Caco-2 (cell line): ENCODE measurements around the gene NFATC1. TPM values are rescaled to one million over a fixed set of nuclear protein-coding genes. Genes with fewer than 3 reads are reported as not detected.

Source experiments
- BruUV-seq: library from RNA; stranded (reverse); fragments of 400-500 nt; replicated peaks from 2 replicates; lab custom pipeline; 2021; lab: Mats Ljungman, UMichigan
- CTCF ChIA-PET: fragments of 300-600 bp; sonication (Branson Sonifier 250); formaldehyde crosslinking; loops from one replicate; lab custom pipeline; 2022; ENCODE audit warnings: antibody characterized with exemption; lab: Charles Lee
- POLR2A ChIA-PET: fragments of 300-600 bp; sonication (Branson Sonifier 250); formaldehyde crosslinking; loops from one replicate; lab custom pipeline; 2022; ENCODE audit warnings: antibody characterized with exemption; lab: Charles Lee
- DNase-seq, 2 experiments: peaks; one replicate each; pipeline versions ENCODE4 v3.0.0 to v3.0.0-alpha.2; 2020 to 2022
- H3K27me3 ChIP-seq: replicated peaks from 2 replicates; pipeline ENCODE4 v1.6.0; 2011; ENCODE audit warnings: low read length; ENCODE audit not compliant: control insufficient read depth, insufficient read depth
- H3K36me3 ChIP-seq: 2 replicates; pipeline ENCODE4 v1.5.1; 2011; ENCODE audit warnings: low read length; ENCODE audit not compliant: control insufficient read depth, insufficient read depth
- H3K4me1 ChIP-seq: fragments of 250-450 bp; sonication (Bioruptor Pico); 2 replicates; pipeline ENCODE4 v1.5.1; 2020; ENCODE audit warnings: mild to moderate bottlenecking
- H3K4me3 ChIP-seq: 2 replicates; pipeline ENCODE4 v1.5.1; 2011; ENCODE audit warnings: low read depth, mild to moderate bottlenecking, control low read depth, low read length
- H3K9me3 ChIP-seq: fragments of 250-450 bp; sonication (Bioruptor Pico); 2 replicates; pipeline ENCODE4 v1.5.1; 2020; ENCODE audit warnings: mild to moderate bottlenecking, moderate library complexity
- H3K27ac Mint-ChIP-seq: one replicate; pipeline ENCODE4 v1.8.0; 2022; ENCODE audit warnings: mixed read lengths; ENCODE audit not compliant: unreplicated experiment
- H3K27me3 Mint-ChIP-seq: one replicate; pipeline ENCODE4 v1.8.0; 2022; ENCODE audit warnings: mixed read lengths; ENCODE audit not compliant: insufficient read depth, unreplicated experiment
- H3K36me3 Mint-ChIP-seq: one replicate; pipeline ENCODE4 v1.8.0; 2022; ENCODE audit warnings: mild to moderate bottlenecking, mixed read lengths; ENCODE audit not compliant: insufficient read depth, unreplicated experiment
- H3K4me1 Mint-ChIP-seq: one replicate; pipeline ENCODE4 v1.8.0; 2022; ENCODE audit warnings: low read depth, mixed read lengths; ENCODE audit not compliant: unreplicated experiment
- H3K4me3 Mint-ChIP-seq: one replicate; pipeline ENCODE4 v1.8.0; 2022; ENCODE audit warnings: mild to moderate bottlenecking, moderate library complexity, mixed read lengths; ENCODE audit not compliant: unreplicated experiment
- H3K9me3 Mint-ChIP-seq: one replicate; pipeline ENCODE4 v1.8.0; 2022; ENCODE audit warnings: mixed read lengths; ENCODE audit not compliant: unreplicated experiment
- intact Hi-C: fragments of 100-400 bp; cut with micrococcal nuclease; formaldehyde crosslinking; loops from one replicate; pipeline ENCODE4 v1.10.0; 2022; ENCODE audit not compliant: unreplicated experiment
- total RNA-seq: library from RNA; stranded (reverse); gene quantifications from 2 replicates; pipeline ENCODE4 v1.2.3, GENCODE V29; 2022
- TF ChIP-seq, protein P1 (sequence below), 2 experiments: fragments of 200-600 bp in 1 of 2; IDR thresholded peaks; 1 replicate in 1 of 2; 2 replicates in 1 of 2; pipeline versions ENCODE4 v1.5.1 to v1.8.0; 2011 to 2022; ENCODE audit warnings: antibody characterized with exemption in 1 of 2, control low read depth in 1 of 2, inconsistent platforms in 1 of 2, low read depth in 1 of 2, low read length in 1 of 2, mild to moderate bottlenecking in 1 of 2, moderate library complexity in 1 of 2; ENCODE audit not compliant: insufficient read depth in 1 of 2, severe bottlenecking in 1 of 2, unreplicated experiment in 1 of 2

Gene NFATC1
- total RNA-seq, 1 experiment from 2014 or later: 0.66 TPM

DNA sequence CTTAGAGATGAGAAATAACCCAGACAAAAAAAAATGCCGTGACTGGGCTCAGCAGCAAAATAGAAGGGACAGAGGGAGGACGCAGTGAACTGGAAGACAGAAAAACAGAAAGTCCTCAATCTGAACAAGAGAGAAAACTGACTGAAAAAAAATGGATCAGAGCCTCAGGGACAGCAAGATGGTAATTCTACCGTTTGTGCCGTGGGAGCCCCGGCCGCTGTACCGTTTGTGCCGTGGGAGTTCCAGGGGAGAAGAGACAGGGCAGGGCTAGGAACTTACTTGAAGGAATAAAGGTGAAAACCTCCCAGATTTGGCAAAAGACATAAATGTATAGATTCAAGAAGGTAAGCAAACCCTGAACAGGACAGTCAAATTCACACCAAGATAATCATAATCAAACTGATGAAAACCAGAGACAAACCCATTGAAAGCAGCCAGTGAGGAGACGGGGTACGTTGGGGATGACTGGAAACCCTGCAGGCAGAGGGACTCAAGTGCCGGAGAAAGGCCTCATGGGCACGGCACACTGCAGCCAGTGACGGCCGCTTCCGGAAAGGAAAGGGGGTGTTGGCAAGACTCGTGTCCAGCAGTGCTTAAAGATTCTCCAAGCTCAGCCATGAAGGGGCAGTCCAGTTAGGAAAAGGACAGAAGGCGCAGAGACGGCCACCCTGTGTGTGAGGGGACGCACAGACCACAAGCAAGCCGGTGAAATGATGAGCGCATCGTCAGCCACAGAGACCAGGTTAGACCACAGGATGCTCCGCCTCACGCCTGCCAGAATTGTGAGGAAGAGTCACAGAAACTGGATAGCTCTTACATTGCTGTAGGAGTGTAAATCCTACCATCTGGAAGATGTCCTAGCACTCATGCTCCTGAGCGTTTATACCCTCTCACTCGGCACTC is 40.0 kb upstream of the NFATC1 start:
- Histone ChIP-seq H3K4me1 (no peaks in the 10 kb centered on the region), H3K36me3 (no peaks in the 10 kb centered on the region), H3K9me3 (no peaks in the 10 kb centered on the region), H3K27me3 (no peaks in the 10 kb centered on the region), H3K4me3 (no peak overlapping the region)
- Mint-ChIP-seq H3K4me3 (no peak overlapping the region), H3K36me3 (no peaks in the 10 kb centered on the region), H3K9me3 (no peaks in the 10 kb centered on the region), H3K27me3 (no peaks in the 10 kb centered on the region), H3K4me1 (no peaks in the 10 kb centered on the region), H3K27ac (no peak overlapping the region)
- TF ChIP-seq, protein P1, sequence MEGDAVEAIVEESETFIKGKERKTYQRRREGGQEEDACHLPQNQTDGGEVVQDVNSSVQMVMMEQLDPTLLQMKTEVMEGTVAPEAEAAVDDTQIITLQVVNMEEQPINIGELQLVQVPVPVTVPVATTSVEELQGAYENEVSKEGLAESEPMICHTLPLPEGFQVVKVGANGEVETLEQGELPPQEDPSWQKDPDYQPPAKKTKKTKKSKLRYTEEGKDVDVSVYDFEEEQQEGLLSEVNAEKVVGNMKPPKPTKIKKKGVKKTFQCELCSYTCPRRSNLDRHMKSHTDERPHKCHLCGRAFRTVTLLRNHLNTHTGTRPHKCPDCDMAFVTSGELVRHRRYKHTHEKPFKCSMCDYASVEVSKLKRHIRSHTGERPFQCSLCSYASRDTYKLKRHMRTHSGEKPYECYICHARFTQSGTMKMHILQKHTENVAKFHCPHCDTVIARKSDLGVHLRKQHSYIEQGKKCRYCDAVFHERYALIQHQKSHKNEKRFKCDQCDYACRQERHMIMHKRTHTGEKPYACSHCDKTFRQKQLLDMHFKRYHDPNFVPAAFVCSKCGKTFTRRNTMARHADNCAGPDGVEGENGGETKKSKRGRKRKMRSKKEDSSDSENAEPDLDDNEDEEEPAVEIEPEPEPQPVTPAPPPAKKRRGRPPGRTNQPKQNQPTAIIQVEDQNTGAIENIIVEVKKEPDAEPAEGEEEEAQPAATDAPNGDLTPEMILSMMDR (IDR thresholded peaks at IDR 0.05; ENCODE audit: insufficient read depth in 1 of 2, low read depth in 1 of 2, low read length in 1 of 2, severe bottlenecking in 1 of 2, unreplicated experiment in 1 of 2): no peak
- no TSS peak for BruUV-seq
- POLR2A ChIA-PET: no interaction called here
- intact Hi-C loops: no loop called here
- CTCF ChIA-PET: no interaction called here
- no peak for DNase-seq

DNA sequence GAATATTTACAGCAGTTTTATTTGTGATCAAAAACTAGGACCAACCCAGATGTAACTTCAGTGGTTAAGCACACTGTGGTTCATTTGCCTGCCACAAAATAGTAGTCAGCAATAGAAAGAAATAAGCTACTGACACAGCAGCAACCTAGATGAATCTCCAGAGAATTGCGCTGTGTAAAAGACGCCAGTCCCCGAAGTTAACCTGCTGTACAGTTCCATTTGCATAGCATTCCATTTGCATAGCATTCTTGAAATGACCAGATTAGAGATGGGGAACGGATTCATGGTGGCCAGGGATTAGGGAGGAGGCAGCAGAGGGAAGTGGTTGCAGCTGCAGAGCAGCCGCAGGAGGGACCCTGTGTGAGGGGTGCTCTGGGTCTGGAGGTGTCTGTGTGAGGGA is 39.3 kb upstream of the NFATC1 start:
- Histone ChIP-seq H3K4me3 (no peak overlapping the region), H3K4me1 (no peaks in the 10 kb centered on the region), H3K36me3 (no peaks in the 10 kb centered on the region), H3K27me3 (no peaks in the 10 kb centered on the region), H3K9me3 (no peaks in the 10 kb centered on the region)
- TF ChIP-seq, protein P1 (IDR thresholded peaks at IDR 0.05; ENCODE audit: insufficient read depth in 1 of 2, low read depth in 1 of 2, low read length in 1 of 2, severe bottlenecking in 1 of 2, unreplicated experiment in 1 of 2): no peak
- Mint-ChIP-seq H3K4me3 (no peak overlapping the region), H3K4me1 (no peaks in the 10 kb centered on the region), H3K27me3 (no peaks in the 10 kb centered on the region), H3K36me3 (no peaks in the 10 kb centered on the region), H3K9me3 (no peaks in the 10 kb centered on the region), H3K27ac (no peak overlapping the region)
- no peak for DNase-seq
- no TSS peak for BruUV-seq
- POLR2A ChIA-PET: no interaction called here
- intact Hi-C loops: no loop called here
- CTCF ChIA-PET: no interaction called here

DNA sequence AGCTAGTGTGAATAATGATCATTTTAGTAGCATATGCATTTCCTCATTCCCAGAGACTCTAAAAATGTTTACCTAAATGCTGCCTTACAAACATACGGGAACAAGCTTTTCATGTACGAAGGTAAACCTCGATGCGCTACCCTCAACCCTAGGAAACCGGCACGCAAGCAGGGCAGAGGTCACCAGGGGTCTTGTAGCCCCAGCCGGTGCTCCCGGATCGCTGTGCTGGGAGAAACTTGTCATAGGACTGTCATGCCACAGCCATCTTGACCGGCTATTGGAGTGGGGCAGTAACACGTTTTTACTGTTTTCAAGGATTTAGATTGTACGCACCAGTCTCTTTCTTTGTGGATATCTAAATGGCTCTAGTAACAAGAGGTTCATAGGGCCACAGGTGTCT is 34.8 kb upstream of the NFATC1 start:
- Mint-ChIP-seq H3K36me3 (peaks cover 6% of the 10 kb centered on the region), H3K27ac (no peak overlapping the region), H3K27me3 (no peaks in the 10 kb centered on the region), H3K4me1 (no peaks in the 10 kb centered on the region), H3K4me3 (no peak overlapping the region), H3K9me3 (no peaks in the 10 kb centered on the region)
- H3K36me3 ChIP-seq: no peaks in the 10 kb centered on the region; the same call in 1 of the 2 replicates
- H3K9me3 ChIP-seq: no peaks in the 10 kb centered on the region
- no peak for DNase-seq
- no TSS peak for BruUV-seq
- TF ChIP-seq, protein P1 (IDR thresholded peaks at IDR 0.05; ENCODE audit: insufficient read depth in 1 of 2, low read depth in 1 of 2, low read length in 1 of 2, severe bottlenecking in 1 of 2, unreplicated experiment in 1 of 2): no peak
- H3K27me3 ChIP-seq: no peaks in the 10 kb centered on the region
- no peak overlapping the region for H3K4me3 ChIP-seq
- intact Hi-C loops: no loop called here
- H3K4me1 ChIP-seq: no peaks in the 10 kb centered on the region
- CTCF ChIA-PET: no interaction called here
- POLR2A ChIA-PET: no interaction called here
